Aorta (tissue), 5 donors: ENCODE data around the gene GSTT2. TPM values are rescaled to one million over a fixed set of nuclear protein-coding genes. Genes with fewer than 3 reads are reported as not detected.

Experiments used
- ATAC-seq: fragments of 200-7000 bp; cut with Tn5 transposase; one replicate; pipeline ENCODE4 v1.9.1; 2022; ENCODE audit warnings: moderate library complexity; ENCODE audit not compliant: low FRiP score
- DNase-seq, 2 donors: peaks; one replicate each; pipeline ENCODE4 v3.0.0-alpha.2; 2020
- H3K27ac ChIP-seq, 2 donors: one replicate each; pipeline ENCODE4 v1.5.1; 2013; ENCODE audit warnings: low read length in 2 of 2, mild to moderate bottlenecking in 2 of 2, moderate library complexity in 2 of 2, control low read depth in 1 of 2, inconsistent platforms in 1 of 2, low read depth in 1 of 2
- H3K27me3 ChIP-seq, 2 donors: one replicate each; pipeline ENCODE4 v1.6.1; 2013; ENCODE audit warnings: control low read depth in 1 of 2, low read length in 1 of 2, mild to moderate bottlenecking in 1 of 2, moderate library complexity in 1 of 2; ENCODE audit not compliant: insufficient read depth in 2 of 2, control insufficient read depth in 1 of 2
- H3K36me3 ChIP-seq, 2 donors: one replicate each; pipeline ENCODE4 v1.6.1; 2013; ENCODE audit warnings: control low read depth in 1 of 2, low read length in 1 of 2, mild to moderate bottlenecking in 1 of 2; ENCODE audit not compliant: insufficient read depth in 2 of 2, control insufficient read depth in 1 of 2
- H3K4me1 ChIP-seq, 2 donors: one replicate each; pipeline ENCODE4 v1.6.1; 2013; ENCODE audit warnings: low read length in 2 of 2, control low read depth in 1 of 2, mild to moderate bottlenecking in 1 of 2, moderate library complexity in 1 of 2; ENCODE audit not compliant: insufficient read depth in 2 of 2, control insufficient read depth in 1 of 2
- H3K4me3 ChIP-seq, 2 donors: one replicate each; pipeline ENCODE4 v1.5.1; 2013; ENCODE audit warnings: low read length in 2 of 2, control low read depth in 1 of 2, mild to moderate bottlenecking in 1 of 2
- H3K9me3 ChIP-seq: one replicate; pipeline ENCODE4 v1.6.1; 2013; ENCODE audit warnings: mild to moderate bottlenecking, low read length; ENCODE audit not compliant: control insufficient read depth
- WGBS, 2 donors: extraction: QIAGEN DNeasy Blood & Tissue Kit; methylation state at CpG; one replicate each; pipeline ENCODE4 v1.1.7; 2013; 5-methylcytosine and 5-hydroxymethylcytosine counted together
- intact Hi-C, 2 donors: fragments of 100-400 bp; cut with DNase I; formaldehyde crosslinking; loops; one replicate each; pipeline versions ENCODE4 v1.14.2 to v1.15.0; 2022
- polyA plus RNA-seq, 2 donors: library from polyadenylated mRNA; stranded (reverse); fragments of 200-250 nt; gene quantifications; one replicate each; pipeline ENCODE4 v1.2.3, GENCODE V29; 2013
- total RNA-seq, 2 donors: library from RNA; stranded (reverse); fragmentation: NEBNext Ultra II Directional; extraction: Animal tissue kit (Norgen Biotek cat#: 25700); gene quantifications; one replicate each; pipeline ENCODE4 v1.2.1, GENCODE V29; 2021
- donor health status: healthy with polysubstance abuse.
- donor health status: Bipolar disorder and iron deficiency.
- donor health status: DM: no; HTN: no; CAD: no.
- donor health status: DM: no; HTN: no; CAD: no.
- donor health status: DM: yes; HTN: yes; CAD: no.

The GSTT2 gene
- total and polyA plus RNA-seq, 4 donors: 0.94 TPM; not detected in 3

DNA sequence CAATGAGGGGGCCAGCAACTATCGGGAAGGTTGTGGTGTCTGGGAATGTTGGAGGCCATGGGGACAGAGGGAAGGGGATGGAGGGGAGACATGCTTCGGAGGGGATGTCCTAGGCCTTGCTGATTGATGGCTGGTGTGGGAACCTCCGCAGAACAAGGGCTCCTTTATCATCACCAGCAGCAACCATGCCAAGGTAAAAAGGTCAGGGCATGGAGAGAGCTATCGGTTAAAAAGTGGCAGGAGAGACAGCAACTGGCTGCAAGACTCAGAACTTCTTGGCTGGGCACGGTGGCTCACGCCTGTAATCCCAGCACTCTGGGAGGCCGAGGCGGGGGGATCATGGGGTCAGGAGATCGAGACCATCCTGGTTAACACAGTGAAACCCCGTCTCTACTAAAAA lies 22.3 kb downstream of the GSTT2 start:
- Histone ChIP-seq H3K36me3 (no peaks in the 10 kb centered on the region), H3K9me3 (no peaks in the 10 kb centered on the region), H3K4me3 (no peak overlapping the region), H3K27ac (no peak overlapping the region), H3K27me3 (no peaks in the 10 kb centered on the region), H3K4me1 (no peaks in the 10 kb centered on the region)
- no peak for DNase-seq
- intact Hi-C loops: no loop called here
- WGBS, 2 donors: 87 to 89% methylated on average over 10 of the region's 10 CpGs
- no peak for ATAC-seq

GRCh38 chr22:24002851-24003250 lies 22.9 kb downstream of the GSTT2 start:
- Histone ChIP-seq H3K4me1 (no peaks in the 10 kb centered on the region), H3K9me3 (no peaks in the 10 kb centered on the region), H3K36me3 (no peaks in the 10 kb centered on the region), H3K27ac (no peak overlapping the region), H3K27me3 (no peaks in the 10 kb centered on the region), H3K4me3 (no peak overlapping the region)
- 91 to 92% methylated on average over 5 of the region's 5 CpGs for WGBS, 2 donors
- DNase-seq (no peak), ATAC-seq (no peak)
- intact Hi-C loops: no loop called here

GRCh38 chr22:24003887-24004286 lies 24.0 kb downstream of the GSTT2 start:
- H3K27ac ChIP-seq: no peak overlapping the region
- intact Hi-C loops: no loop called here
- H3K4me3 ChIP-seq: no peak overlapping the region
- no peak for ATAC-seq
- no peaks in the 10 kb centered on the region for H3K4me1 ChIP-seq
- H3K9me3 ChIP-seq: no peaks in the 10 kb centered on the region
- no peaks in the 10 kb centered on the region for H3K36me3 ChIP-seq
- H3K27me3 ChIP-seq: no peaks in the 10 kb centered on the region
- 89 to 91% methylated on average over 9 of the region's 9 CpGs for WGBS, 2 donors
- no peak for DNase-seq

DNA sequence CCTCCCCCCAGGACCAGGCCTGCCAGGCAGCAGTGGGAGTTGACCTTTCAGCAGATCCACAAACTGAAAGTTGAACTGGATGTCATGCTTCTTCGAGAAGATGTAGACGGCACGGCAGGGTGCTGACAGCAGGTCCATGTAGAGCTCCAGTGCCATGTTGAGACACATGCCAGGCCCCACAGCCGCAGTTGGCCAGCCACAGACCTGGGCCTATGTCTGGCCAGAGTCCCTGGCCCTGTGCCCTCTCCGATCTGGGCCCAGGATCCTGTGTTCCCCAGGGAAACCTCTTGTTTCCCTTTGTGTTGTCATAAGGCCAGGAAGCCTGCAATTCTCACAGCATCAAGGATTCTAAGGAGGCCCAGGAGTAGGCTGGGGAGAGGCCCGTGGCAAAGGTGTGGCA lies 25.3 kb downstream of the GSTT2 start, which contains the start of gene GSTT4:
TSS of gene GSTT4 (minus strand) at position 253 of the 400 bp plus-strand sequence. CDS start at position 156, 97 bp downstream.
- H3K27me3 ChIP-seq: no peaks in the 10 kb centered on the region
- peak within 1 kb of the TSS in 1 of 2 donors; percentile 19 for H3K27ac ChIP-seq
- H3K9me3 ChIP-seq: no peaks in the 10 kb centered on the region
- H3K36me3 ChIP-seq: no peaks in the 10 kb centered on the region
- peak; percentile 65 to 82 for DNase-seq
- intact Hi-C loops: no loop called here
- no peak within 1 kb of the TSS for H3K4me3 ChIP-seq
- peak; percentile 55 for ATAC-seq
- 25 to 26% methylated on average over 6 of the region's 6 CpGs for WGBS, 2 donors
- no peaks in the 10 kb centered on the region for H3K4me1 ChIP-seq

DNA sequence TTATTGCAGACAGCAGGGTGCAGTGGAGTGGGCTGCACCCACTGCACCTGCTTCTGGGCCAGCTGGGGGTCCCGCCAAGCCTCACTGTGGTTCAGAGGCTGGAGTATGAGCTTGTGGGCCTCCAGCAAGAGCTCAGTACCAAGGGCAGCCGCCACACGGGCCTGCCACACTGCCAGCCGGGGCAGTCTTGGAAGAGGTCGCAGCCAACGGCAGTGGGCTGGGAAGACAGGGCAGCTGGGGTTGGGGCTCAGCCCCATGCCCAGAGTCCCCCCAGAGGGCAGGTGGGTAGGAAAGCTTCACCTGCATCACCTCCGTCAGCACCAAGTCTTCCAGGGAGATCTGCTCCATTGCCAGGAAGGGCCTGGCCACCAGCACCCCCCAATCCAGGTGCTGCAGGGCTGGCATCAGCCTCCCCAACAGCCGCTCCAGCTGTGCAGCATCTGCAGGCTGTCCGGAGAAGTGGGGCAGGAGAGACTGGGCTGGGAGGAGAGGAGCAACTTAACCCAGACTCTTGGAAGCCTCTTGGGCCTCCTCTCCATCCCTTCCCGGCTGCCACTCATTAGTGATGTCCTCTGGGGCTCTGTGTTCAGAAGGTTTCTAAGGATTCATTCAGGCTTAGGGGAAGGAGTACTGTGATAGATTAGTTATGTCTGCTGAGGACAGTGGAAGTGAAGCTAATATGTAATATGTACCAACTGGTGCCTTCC lies 26.4 kb downstream of the GSTT2 start:
- DNase-seq (no peak), ATAC-seq (no peak)
- Histone ChIP-seq H3K4me3 (no peak overlapping the region), H3K36me3 (no peaks in the 10 kb centered on the region), H3K4me1 (no peaks in the 10 kb centered on the region), H3K27me3 (no peaks in the 10 kb centered on the region), H3K27ac (no peak overlapping the region), H3K9me3 (no peaks in the 10 kb centered on the region)
- 72 to 80% methylated on average over 10 of the region's 10 CpGs for WGBS, 2 donors
- intact Hi-C loops: no loop called here

- intact Hi-C loops: no loop called here
- no peak overlapping the region for H3K27ac ChIP-seq
- H3K4me3 ChIP-seq: no peak overlapping the region
- ATAC-seq (no peak), DNase-seq (no peak)
- H3K27me3 ChIP-seq: no peaks in the 10 kb centered on the region
- no peaks in the 10 kb centered on the region for H3K4me1 ChIP-seq
- WGBS, 2 donors: 88 to 91% methylated on average over 6 of the region's 6 CpGs
- no peaks in the 10 kb centered on the region for H3K9me3 ChIP-seq
- H3K36me3 ChIP-seq: no peaks in the 10 kb centered on the region
Observed at GRCh38 chr22:24006914-24007214, 26.9 kb downstream of the GSTT2 start.

- intact Hi-C loops: no loop called here
- no peaks in the 10 kb centered on the region for H3K9me3 ChIP-seq
- no peaks in the 10 kb centered on the region for H3K36me3 ChIP-seq
- H3K4me1 ChIP-seq: no peaks in the 10 kb centered on the region
- no peak overlapping the region for H3K27ac ChIP-seq
- H3K4me3 ChIP-seq: no peak overlapping the region
- no peaks in the 10 kb centered on the region for H3K27me3 ChIP-seq
- DNase-seq (no peak), ATAC-seq (no peak)
- 86 to 90% methylated on average over 8 of the region's 8 CpGs for WGBS, 2 donors
Observed at GRCh38 chr22:24007253-24008021, 27.5 kb downstream of the GSTT2 start.

GRCh38 chr22:24008022-24008283 lies 28.0 kb downstream of the GSTT2 start:
- Histone ChIP-seq H3K27me3 (no peaks in the 10 kb centered on the region), H3K27ac (no peak overlapping the region), H3K4me3 (no peak overlapping the region), H3K36me3 (no peaks in the 10 kb centered on the region), H3K9me3 (no peaks in the 10 kb centered on the region), H3K4me1 (no peaks in the 10 kb centered on the region)
- DNase-seq: no peak
- 99 to 100% methylated on average over 1 of the region's 1 CpG for WGBS, 2 donors
- no peak for ATAC-seq
- intact Hi-C loops: no loop called here
